NCI-H345 (cell line): ENCODE measurements around the gene PCDHGB5.
"Not testable (repeated sequence)": the region's sequence is repeated elsewhere in the genome, so short reads cannot be mapped to it uniquely, and the experiment has no call there.

ENCODE experiments used
- DNase-seq: peaks from one replicate; lab custom pipeline; 2025; lab: John Stamatoyannopoulos, UW

PCDHGB5 gene

DNA sequence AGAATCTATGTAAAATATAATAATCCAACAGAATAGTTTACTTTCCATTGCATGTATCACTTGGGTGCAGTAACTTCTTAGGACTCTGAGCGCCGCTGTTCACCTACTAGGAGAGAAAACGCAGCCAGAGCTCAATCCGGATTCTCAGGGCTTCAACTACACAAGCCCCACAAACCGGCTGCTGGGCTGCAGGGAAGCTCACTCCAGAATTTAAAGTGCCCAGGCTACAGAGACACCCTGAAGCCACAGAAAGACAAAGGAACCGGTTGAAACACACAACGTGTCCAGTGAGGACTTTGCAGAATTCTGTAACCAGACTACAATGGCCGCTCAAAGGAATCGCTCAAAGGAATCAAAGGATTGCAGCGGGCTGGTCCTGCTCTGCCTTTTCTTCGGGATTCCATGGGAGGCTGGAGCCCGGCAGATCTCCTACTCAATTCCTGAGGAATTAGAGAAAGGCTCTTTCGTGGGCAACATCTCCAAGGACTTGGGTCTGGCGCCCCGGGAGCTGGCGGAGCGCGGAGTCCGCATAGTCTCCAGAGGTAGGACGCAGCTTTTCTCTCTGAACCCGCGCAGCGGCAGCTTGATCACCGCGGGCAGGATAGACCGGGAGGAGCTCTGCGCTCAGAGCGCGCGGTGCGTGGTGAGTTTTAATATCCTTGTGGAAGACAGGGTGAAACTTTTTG, 15.2 kb downstream of the PCDHGB5 start, which contains the start of gene PCDHGA10:
TSS of gene PCDHGA10 (plus strand) at position 134 of the 686 bp plus-strand sequence. CDS start at position 323, 189 bp downstream.
- peak; percentile 1 for DNase-seq

GRCh38 chr5:141413540-141414069, 15.9 kb downstream of the PCDHGB5 start:
- DNase-seq, result no peak

DNA sequence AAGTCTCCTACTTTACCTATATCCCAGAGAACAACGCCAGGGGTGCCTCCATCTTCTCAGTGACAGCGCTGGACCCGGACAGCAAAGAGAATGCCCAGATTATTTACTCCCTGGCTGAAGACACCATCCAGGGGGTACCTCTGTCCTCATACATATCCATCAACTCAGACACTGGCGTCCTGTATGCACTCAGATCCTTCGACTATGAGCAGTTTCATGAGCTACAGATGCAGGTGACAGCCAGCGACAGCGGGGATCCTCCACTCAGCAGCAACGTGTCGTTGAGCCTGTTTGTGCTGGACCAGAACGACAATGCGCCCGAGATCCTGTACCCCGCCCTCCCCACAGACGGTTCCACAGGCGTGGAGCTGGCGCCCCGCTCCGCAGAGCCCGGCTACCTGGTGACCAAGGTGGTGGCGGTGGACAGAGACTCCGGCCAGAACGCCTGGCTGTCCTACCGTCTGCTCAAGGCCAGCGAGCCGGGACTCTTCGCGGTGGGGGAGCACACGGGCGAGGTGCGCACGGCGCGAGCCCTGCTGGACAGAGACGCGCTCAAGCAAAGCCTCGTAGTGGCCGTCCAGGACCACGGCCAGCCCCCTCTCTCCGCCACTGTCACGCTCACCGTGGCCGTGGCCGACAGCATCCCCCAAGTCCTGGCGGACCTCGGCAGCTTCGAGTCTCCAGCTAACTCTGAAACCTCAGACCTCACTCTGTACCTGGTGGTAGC, 17.0 kb downstream of the PCDHGB5 start:
- DNase-seq, result not testable (repeated sequence)

DNA sequence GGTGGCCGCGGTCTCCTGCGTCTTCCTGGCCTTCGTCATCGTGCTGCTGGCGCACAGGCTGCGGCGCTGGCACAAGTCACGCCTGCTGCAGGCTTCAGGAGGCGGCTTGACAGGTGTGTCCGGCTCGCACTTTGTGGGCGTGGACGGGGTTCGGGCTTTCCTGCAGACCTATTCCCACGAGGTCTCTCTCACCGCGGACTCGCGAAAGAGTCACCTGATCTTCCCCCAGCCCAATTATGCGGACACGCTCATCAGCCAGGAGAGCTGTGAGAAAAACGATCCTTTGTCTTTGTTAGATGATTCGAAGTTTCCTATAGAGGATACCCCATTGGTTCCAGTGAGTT, 17.5 kb downstream of the PCDHGB5 start:
- not testable (repeated sequence) for DNase-seq

DNA sequence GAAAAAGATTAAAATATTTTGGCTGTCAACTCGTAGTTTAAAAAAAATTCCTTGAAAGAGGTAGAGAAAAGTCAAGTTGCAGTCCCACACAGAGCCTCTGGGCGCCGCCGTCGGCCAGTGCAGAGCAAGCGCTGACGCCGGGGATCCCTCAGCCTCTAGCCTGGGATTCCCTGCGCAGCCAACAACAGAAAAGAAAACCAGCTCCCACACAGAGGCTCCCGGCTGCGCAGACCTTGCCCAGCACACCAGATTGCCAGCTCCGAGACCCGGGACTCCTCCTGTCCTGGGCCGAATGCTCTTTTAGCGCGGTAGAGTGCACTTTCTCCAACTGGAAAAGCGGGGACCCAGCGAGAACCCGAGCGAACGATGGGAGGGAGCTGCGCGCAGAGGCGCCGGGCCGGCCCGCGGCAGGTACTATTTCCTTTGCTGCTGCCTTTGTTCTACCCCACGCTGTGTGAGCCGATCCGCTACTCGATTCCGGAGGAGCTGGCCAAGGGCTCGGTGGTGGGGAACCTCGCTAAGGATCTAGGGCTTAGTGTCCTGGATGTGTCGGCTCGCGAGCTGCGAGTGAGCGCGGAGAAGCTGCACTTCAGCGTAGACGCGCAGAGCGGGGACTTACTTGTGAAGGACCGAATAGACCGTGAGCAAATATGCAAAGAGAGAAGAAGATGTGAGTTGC, 19.9 kb downstream of the PCDHGB5 start, which contains the start of gene PCDHGB7:
TSS of gene PCDHGB7 (plus strand) at position 184 of the 679 bp plus-strand sequence. CDS start at position 367, 183 bp downstream.
- not testable (repeated sequence) for DNase-seq

DNA sequence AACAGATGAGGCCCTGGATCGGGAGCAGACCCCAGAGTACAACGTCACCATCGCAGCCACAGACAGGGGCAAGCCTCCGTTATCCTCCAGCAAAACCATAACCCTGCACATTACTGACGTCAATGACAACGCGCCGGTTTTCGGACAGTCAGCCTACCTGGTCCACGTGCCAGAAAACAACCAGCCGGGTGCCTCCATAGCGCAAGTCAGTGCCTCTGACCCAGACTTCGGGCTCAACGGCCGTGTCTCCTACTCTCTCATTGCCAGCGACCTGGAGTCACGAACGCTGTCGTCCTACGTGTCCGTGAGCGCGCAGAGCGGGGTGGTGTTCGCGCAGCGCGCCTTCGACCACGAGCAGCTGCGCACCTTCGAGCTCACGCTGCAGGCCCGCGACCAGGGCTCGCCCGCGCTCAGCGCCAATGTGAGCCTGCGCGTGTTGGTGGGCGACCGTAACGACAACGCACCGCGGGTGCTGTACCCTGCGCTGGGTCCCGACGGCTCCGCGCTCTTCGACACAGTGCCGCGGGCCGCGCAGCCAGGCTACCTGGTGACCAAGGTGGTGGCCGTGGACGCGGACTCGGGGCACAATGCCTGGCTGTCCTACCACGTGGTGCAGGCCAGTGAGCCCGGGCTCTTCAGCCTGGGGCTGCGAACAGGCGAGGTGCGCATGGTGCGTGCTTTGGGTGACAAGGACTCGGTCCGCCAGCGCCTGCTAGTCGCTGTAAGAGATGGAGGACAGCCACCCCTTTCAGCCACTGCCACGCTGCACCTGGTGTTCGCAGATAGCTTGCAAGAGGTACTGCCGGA, 21.5 kb downstream of the PCDHGB5 start:
- no peak for DNase-seq

GRCh38 chr5:141420855-141421488, 23.2 kb downstream of the PCDHGB5 start, which contains the start of gene PCDHGA11:
TSS of gene PCDHGA11 (plus strand) at chr5:141421051. CDS start at chr5:141421228, 177 bp downstream.
- no peak for DNase-seq

DNA sequence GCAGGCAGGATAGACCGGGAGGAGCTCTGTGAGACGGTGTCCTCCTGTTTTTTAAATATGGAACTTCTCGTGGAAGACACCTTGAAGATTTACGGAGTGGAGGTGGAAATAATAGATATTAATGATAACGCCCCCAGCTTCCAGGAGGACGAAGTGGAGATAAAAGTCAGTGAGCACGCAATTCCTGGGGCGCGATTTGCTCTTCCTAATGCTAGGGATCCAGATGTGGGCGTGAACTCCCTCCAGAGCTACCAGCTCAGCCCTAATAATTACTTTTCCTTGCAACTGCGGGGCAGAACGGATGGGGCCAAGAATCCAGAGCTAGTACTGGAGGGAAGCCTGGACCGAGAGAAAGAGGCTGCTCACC, 23.7 kb downstream of the PCDHGB5 start:
- DNase-seq, result no peak

DNA sequence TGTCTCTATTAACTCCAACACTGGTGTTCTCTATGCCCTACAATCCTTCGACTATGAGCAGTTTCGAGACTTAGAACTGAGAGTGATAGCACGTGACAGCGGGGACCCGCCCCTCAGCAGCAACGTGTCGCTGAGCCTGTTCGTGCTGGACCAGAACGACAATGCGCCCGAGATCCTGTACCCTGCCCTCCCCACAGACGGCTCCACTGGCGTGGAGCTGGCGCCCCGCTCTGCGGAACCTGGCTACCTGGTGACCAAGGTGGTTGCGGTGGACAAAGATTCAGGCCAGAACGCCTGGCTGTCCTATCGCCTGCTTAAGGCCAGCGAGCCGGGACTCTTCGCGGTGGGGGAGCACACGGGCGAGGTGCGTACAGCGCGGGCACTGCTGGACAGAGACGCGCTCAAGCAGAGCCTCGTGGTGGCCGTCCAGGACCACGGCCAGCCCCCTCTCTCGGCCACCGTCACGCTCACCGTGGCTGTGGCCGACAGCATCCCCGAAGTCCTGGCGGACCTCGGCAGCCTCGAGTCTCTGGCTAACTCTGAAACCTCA, 25.1 kb downstream of the PCDHGB5 start:
- DNase-seq, result no peak

DNA sequence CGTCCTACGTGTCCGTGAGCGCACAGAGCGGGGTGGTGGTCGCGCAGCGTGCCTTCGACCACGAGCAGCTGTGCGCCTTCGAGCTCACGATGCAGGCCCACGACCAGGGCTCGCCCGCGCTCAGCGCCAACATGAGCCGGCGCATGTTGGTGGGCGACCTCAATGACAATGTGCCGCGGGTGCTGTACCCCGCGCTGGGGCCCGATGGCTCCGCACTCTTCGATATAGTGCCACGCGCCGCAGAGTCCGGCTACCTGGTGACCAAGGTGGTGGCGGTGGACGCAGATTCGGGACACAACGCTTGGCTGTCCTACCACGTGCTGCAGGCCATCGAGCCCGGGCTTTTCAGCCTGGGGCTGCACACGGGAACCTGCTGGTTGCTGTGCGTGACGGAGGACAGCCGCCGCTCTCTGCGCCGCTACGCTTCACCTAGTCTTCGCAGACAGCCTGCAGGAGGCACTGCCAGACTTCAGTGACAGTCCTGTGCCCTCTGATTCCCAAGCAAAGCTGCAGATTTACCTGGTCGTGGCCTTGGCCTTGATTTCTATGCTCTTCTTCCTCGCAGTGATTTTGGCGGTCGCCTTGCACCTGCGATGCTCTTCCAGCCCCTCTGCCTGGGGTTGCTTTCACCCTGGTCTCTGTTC, 30.2 kb downstream of the PCDHGB5 start:
- DNase-seq, result no peak

DNA sequence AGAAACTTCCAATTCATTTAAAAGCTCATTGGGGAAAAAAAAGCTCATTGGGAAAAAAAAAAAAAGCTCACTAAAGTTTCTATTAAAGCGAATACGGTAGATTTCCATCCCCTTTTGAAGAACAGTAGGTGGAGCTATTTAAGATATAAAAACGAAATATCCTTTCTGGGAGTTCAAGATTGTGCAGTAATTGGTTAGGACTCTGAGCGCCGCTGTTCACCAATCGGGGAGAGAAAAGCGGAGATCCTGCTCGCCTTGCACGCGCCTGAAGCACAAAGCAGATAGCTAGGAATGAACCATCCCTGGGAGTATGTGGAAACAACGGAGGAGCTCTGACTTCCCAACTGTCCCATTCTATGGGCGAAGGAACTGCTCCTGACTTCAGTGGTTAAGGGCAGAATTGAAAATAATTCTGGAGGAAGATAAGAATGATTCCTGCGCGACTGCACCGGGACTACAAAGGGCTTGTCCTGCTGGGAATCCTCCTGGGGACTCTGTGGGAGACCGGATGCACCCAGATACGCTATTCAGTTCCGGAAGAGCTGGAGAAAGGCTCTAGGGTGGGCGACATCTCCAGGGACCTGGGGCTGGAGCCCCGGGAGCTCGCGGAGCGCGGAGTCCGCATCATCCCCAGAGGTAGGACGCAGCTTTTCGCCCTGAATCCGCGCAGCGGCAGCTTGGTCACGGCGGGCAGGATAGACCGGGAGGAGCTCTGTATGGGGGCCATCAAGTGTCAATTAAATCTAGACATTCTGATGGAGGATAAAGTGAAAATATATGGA, 32.8 kb downstream of the PCDHGB5 start, which contains the start of gene PCDHGA12:
TSS of gene PCDHGA12 (plus strand) at position 176 of the 782 bp plus-strand sequence. CDS start at position 429, 253 bp downstream.
- DNase-seq, result no peak

DNA sequence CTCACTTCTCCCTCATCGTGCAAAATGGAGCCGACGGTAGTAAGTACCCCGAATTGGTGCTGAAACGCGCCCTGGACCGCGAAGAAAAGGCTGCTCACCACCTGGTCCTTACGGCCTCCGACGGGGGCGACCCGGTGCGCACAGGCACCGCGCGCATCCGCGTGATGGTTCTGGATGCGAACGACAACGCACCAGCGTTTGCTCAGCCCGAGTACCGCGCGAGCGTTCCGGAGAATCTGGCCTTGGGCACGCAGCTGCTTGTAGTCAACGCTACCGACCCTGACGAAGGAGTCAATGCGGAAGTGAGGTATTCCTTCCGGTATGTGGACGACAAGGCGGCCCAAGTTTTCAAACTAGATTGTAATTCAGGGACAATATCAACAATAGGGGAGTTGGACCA, 33.5 kb downstream of the PCDHGB5 start:
- no peak for DNase-seq

GRCh38 chr5:141432308-141432707, 34.6 kb downstream of the PCDHGB5 start:
- DNase-seq, result not testable (repeated sequence)

GRCh38 chr5:141432726-141433125, 35.0 kb downstream of the PCDHGB5 start:
- not testable (repeated sequence) for DNase-seq

- no peak for DNase-seq
Measured at GRCh38 chr5:141434006-141434405, 36.3 kb downstream of the PCDHGB5 start.

- no peak for DNase-seq
Measured at GRCh38 chr5:141437221-141437620, 39.5 kb downstream of the PCDHGB5 start.

- no peak for DNase-seq
Measured at GRCh38 chr5:141439411-141440141, 41.8 kb downstream of the PCDHGB5 start.

GRCh38 chr5:141440341-141440740, 42.6 kb downstream of the PCDHGB5 start:
- DNase-seq, result no peak
